ENCODE measurements around the gene RASA3.
"Not testable (repeated sequence)": the region's sequence is repeated elsewhere in the genome, so short reads cannot be mapped to it uniquely, and the experiment has no call there.

RASA3 gene

GRCh38 chr13:114020750-114021463 lies 111.5 kb downstream of the RASA3 start:
- Histone ChIP-seq H3K27ac (ENCODE audit: low read length) (no peak overlapping the region), H3K36me3 (ENCODE audit: control insufficient read depth in 2 of 2, insufficient read depth in 2 of 2, low read length in 2 of 2) (peaks cover 26 to 33% of the 10 kb centered on the region in 2 donors), H3K9ac (ENCODE audit: low read length in 2 of 2) (no peak overlapping the region)

DNA sequence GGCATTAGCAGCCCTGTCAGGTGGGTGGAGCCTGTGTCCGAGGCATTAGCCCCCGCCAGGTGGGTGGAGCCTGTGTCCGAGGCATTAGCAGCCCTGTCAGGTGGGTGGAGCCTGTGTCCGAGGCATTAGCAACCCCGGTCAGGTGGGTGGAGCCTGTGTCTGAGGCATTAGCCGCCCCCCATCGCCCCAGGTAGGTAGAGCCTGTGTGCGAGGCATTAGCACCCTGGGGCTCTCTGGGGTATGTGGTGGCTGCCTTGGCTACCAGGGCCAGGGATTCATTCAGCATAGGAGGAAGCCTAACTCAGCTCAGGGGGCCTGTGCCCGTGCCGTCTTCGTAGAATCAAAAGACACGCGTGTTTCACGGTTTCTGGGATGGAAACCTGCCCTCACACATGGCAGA lies 112.3 kb downstream of the RASA3 start:
- peaks cover 33 to 34% of the 10 kb centered on the region in 2 donors for H3K36me3 ChIP-seq (ENCODE audit: control insufficient read depth in 2 of 2, insufficient read depth in 2 of 2, low read length in 2 of 2)
- H3K27me3 ChIP-seq (ENCODE audit: control insufficient read depth in 1 of 2, insufficient read depth in 2 of 2, low read length in 2 of 2), result not testable (repeated sequence)

More at GRCh38 chr13:114020750-114021463, 111.5 kb downstream of the RASA3 start:
- no peaks in the 10 kb centered on the region for H3K27me3 ChIP-seq (ENCODE audit: control insufficient read depth in 1 of 2, insufficient read depth in 2 of 2, low read length in 2 of 2)
- peaks cover 9% of the 10 kb centered on the region for H3K4me1 ChIP-seq (ENCODE audit: control insufficient read depth, insufficient read depth, low read length)
- no peaks in the 10 kb centered on the region for H3K9me3 ChIP-seq (ENCODE audit: control insufficient read depth in 2 of 2, low read length in 2 of 2)
- H3K4me3 ChIP-seq (ENCODE audit: low read length in 2 of 2), result no peak overlapping the region

DNA sequence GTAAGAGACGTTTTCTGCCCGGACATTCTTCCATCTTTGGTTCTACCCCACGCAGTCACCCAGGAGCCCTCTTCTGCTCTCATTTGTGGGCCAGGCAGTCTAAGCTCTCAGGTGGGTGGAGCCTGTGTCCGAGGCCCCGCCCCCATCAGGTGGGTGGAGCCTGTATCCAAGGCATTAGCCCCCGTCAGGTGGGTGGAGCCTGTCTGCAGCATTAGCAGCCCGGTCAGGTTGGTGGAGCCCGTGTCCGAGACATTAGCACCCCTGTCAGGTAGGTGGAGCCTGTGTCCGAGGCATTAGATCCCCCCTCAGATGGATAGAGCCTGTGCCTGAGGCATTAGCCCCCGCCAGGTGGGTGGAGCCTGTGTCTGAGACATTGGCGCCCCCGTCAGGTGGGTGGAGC lies 113.1 kb downstream of the RASA3 start:
- Histone ChIP-seq H3K27me3 (ENCODE audit: control insufficient read depth in 1 of 2, insufficient read depth in 2 of 2, low read length in 2 of 2) (no peaks in the 10 kb centered on the region), H3K9ac (ENCODE audit: low read length in 2 of 2) (no peak overlapping the region), H3K9me3 (ENCODE audit: control insufficient read depth in 2 of 2, low read length in 2 of 2) (no peaks in the 10 kb centered on the region), H3K27ac (ENCODE audit: low read length) (no peak overlapping the region), H3K4me3 (ENCODE audit: low read length in 2 of 2) (no peak overlapping the region), H3K36me3 (ENCODE audit: control insufficient read depth in 2 of 2, insufficient read depth in 2 of 2, low read length in 2 of 2) (peaks cover 34 to 38% of the 10 kb centered on the region in 2 donors), H3K4me1 (ENCODE audit: control insufficient read depth, insufficient read depth, low read length) (peaks cover 2% of the 10 kb centered on the region)

More for the DNA sequence above, 112.3 kb downstream of the RASA3 start:
- H3K9ac ChIP-seq (ENCODE audit: low read length in 2 of 2); H3K4me1 ChIP-seq (ENCODE audit: control insufficient read depth, insufficient read depth, low read length); H3K4me3 ChIP-seq (ENCODE audit: low read length in 2 of 2); H3K9me3 ChIP-seq (ENCODE audit: control insufficient read depth in 2 of 2, low read length in 2 of 2); H3K27ac ChIP-seq (ENCODE audit: low read length): not testable (repeated sequence)

GRCh38 chr13:114018461-114019055 lies 113.9 kb downstream of the RASA3 start:
- Histone ChIP-seq H3K4me1 (ENCODE audit: control insufficient read depth, insufficient read depth, low read length) (peaks cover 2% of the 10 kb centered on the region), H3K36me3 (ENCODE audit: control insufficient read depth in 2 of 2, insufficient read depth in 2 of 2, low read length in 2 of 2) (peaks cover 31 to 43% of the 10 kb centered on the region in 2 donors)

DNA sequence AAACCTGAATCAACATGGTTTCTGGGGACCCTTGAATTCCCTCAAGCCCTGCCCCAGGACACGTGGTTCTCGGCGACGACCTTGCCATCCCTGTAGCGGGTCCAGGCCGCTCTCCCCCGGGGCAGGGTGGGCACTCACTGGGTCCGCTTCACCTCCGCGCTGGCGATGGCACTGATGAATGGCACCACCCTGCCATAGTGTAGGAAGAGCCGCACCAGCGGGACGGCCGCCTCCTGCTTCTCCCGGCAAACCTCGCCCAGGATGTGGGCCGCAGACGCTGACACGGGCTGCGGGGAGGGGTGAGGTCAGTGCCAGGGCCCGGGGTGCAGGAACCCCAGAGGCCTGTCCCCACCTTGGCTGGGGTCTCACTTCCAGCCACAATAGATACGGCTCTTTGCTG lies 114.5 kb downstream of the RASA3 start:
- H3K36me3 ChIP-seq (ENCODE audit: control insufficient read depth in 2 of 2, insufficient read depth in 2 of 2, low read length in 2 of 2), result peaks cover 28 to 45% of the 10 kb centered on the region in 2 donors

More at GRCh38 chr13:114018461-114019055, 113.9 kb downstream of the RASA3 start:
- Histone ChIP-seq H3K27me3 (ENCODE audit: control insufficient read depth in 1 of 2, insufficient read depth in 2 of 2, low read length in 2 of 2) (no peaks in the 10 kb centered on the region), H3K4me3 (ENCODE audit: low read length in 2 of 2) (no peak overlapping the region), H3K9me3 (ENCODE audit: control insufficient read depth in 2 of 2, low read length in 2 of 2) (no peaks in the 10 kb centered on the region), H3K9ac (ENCODE audit: low read length in 2 of 2) (no peak overlapping the region), H3K27ac (ENCODE audit: low read length) (no peak overlapping the region)

DNA sequence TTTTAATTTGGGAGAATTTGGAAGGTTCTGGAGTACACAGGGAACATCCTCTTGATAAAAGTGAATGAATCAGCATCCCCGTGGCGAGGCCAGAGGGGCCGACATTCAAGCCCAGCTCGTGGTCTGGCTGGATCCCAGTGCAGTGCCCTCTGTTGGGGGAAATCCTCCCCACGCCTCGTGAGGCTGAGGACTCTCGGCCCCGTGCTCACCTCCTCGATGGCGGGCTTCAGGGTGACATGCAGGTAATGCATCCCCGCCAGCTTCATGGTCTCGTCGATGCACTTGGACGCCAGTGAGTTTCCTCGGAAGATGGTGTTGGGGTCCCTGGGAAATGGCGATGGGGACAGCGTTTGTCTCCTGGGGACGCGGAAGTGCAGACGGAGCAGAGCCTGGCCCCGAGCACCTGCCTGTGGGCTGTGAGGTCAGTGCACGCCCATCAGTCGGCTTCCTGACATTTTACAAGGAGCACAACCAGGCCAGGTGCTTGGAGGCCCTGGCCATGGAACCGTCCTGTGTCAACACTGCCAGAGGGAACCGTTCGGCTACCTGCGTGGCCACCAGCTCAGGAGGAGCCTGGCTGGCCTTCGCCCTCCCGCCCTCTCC lies 115.3 kb downstream of the RASA3 start:
- no peaks in the 10 kb centered on the region for H3K9me3 ChIP-seq (ENCODE audit: control insufficient read depth in 2 of 2, low read length in 2 of 2)
- H3K27me3 ChIP-seq (ENCODE audit: control insufficient read depth in 1 of 2, insufficient read depth in 2 of 2, low read length in 2 of 2), result no peaks in the 10 kb centered on the region
- H3K9ac ChIP-seq (ENCODE audit: low read length in 2 of 2), result no peak overlapping the region
- peaks cover 2% of the 10 kb centered on the region for H3K4me1 ChIP-seq (ENCODE audit: control insufficient read depth, insufficient read depth, low read length)
- no peak overlapping the region for H3K27ac ChIP-seq (ENCODE audit: low read length)
- H3K36me3 ChIP-seq (ENCODE audit: control insufficient read depth in 2 of 2, insufficient read depth in 2 of 2, low read length in 2 of 2), result peaks cover 29 to 51% of the 10 kb centered on the region in 2 donors
- H3K4me3 ChIP-seq (ENCODE audit: low read length in 2 of 2), result no peak overlapping the region

More for the DNA sequence above, 114.5 kb downstream of the RASA3 start:
- Histone ChIP-seq H3K4me3 (ENCODE audit: low read length in 2 of 2) (no peak overlapping the region), H3K27me3 (ENCODE audit: control insufficient read depth in 1 of 2, insufficient read depth in 2 of 2, low read length in 2 of 2) (no peaks in the 10 kb centered on the region), H3K9ac (ENCODE audit: low read length in 2 of 2) (no peak overlapping the region), H3K9me3 (ENCODE audit: control insufficient read depth in 2 of 2, low read length in 2 of 2) (no peaks in the 10 kb centered on the region), H3K4me1 (ENCODE audit: control insufficient read depth, insufficient read depth, low read length) (peaks cover 2% of the 10 kb centered on the region), H3K27ac (ENCODE audit: low read length) (no peak overlapping the region)

GRCh38 chr13:114016321-114017027 lies 115.9 kb downstream of the RASA3 start:
- H3K9me3 ChIP-seq (ENCODE audit: control insufficient read depth in 2 of 2, low read length in 2 of 2), result no peaks in the 10 kb centered on the region
- peaks cover 2% of the 10 kb centered on the region for H3K4me1 ChIP-seq (ENCODE audit: control insufficient read depth, insufficient read depth, low read length)
- no peak overlapping the region for H3K9ac ChIP-seq (ENCODE audit: low read length in 2 of 2)
- peaks cover 28 to 49% of the 10 kb centered on the region in 2 donors for H3K36me3 ChIP-seq (ENCODE audit: control insufficient read depth in 2 of 2, insufficient read depth in 2 of 2, low read length in 2 of 2)
- no peak overlapping the region for H3K4me3 ChIP-seq (ENCODE audit: low read length in 2 of 2)
- H3K27me3 ChIP-seq (ENCODE audit: control insufficient read depth in 1 of 2, insufficient read depth in 2 of 2, low read length in 2 of 2), result no peaks in the 10 kb centered on the region
- no peak overlapping the region for H3K27ac ChIP-seq (ENCODE audit: low read length)

DNA sequence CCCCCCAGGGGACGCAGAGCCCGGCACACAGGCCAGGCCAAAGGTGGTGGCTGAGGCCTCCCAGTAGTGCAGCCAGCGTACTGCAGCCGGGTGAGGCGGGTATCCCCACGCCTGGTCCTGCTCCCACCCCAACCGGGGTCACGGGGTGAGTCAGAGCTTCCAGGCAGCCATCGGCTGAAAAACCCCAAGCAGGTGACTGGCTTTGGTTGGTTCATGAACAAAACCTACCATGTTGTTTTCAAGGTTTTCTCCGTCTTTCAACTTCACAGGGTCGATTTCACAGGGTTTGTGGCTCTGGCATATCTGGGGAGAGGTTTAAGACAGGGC lies 116.5 kb downstream of the RASA3 start:
- H3K27ac ChIP-seq (ENCODE audit: low read length), result no peak overlapping the region
- H3K9me3 ChIP-seq (ENCODE audit: control insufficient read depth in 2 of 2, low read length in 2 of 2), result no peaks in the 10 kb centered on the region
- H3K27me3 ChIP-seq (ENCODE audit: control insufficient read depth in 1 of 2, insufficient read depth in 2 of 2, low read length in 2 of 2), result no peaks in the 10 kb centered on the region
- peaks cover 26 to 48% of the 10 kb centered on the region in 2 donors for H3K36me3 ChIP-seq (ENCODE audit: control insufficient read depth in 2 of 2, insufficient read depth in 2 of 2, low read length in 2 of 2)
- peaks cover 2% of the 10 kb centered on the region for H3K4me1 ChIP-seq (ENCODE audit: control insufficient read depth, insufficient read depth, low read length)
- no peak overlapping the region for H3K9ac ChIP-seq (ENCODE audit: low read length in 2 of 2)
- H3K4me3 ChIP-seq (ENCODE audit: low read length in 2 of 2), result no peak overlapping the region

GRCh38 chr13:114015111-114015968 lies 117.1 kb downstream of the RASA3 start:
- Histone ChIP-seq H3K9me3 (ENCODE audit: control insufficient read depth in 2 of 2, low read length in 2 of 2) (no peaks in the 10 kb centered on the region), H3K36me3 (ENCODE audit: control insufficient read depth in 2 of 2, insufficient read depth in 2 of 2, low read length in 2 of 2) (peaks cover 23 to 46% of the 10 kb centered on the region in 2 donors), H3K27ac (ENCODE audit: low read length) (no peak overlapping the region), H3K27me3 (ENCODE audit: control insufficient read depth in 1 of 2, insufficient read depth in 2 of 2, low read length in 2 of 2) (no peaks in the 10 kb centered on the region), H3K9ac (ENCODE audit: low read length in 2 of 2) (no peak overlapping the region), H3K4me3 (ENCODE audit: low read length in 2 of 2) (no peak overlapping the region), H3K4me1 (ENCODE audit: control insufficient read depth, insufficient read depth, low read length) (peaks cover 2% of the 10 kb centered on the region)

Measured in stomach smooth muscle (tissue), 2 donors.